HPDE6-E6E7 (cell line): ENCODE results near the gene NKAIN4.
"Not testable (repeated sequence)": the region's sequence is repeated elsewhere in the genome, so short reads cannot be mapped to it uniquely, and the experiment has no call there.

Experiments
- DNase-seq: peaks from one replicate; pipeline ENCODE4 v3.0.0; 2011; ENCODE audit warnings: missing footprints; ENCODE audit errors: extremely low spot score

NKAIN4 gene

GRCh38 chr20:63236116-63236837, 18.0 kb downstream of the NKAIN4 start:
- DNase-seq: no peak

- no peak for DNase-seq
Measured at GRCh38 chr20:63235399-63235983, 18.8 kb downstream of the NKAIN4 start, which contains the start of gene BIRC7. BIRC7 (plus strand) TSS chr20:63235905; CDS start chr20:63236097, 192 bp downstream.

- peak; percentile 81 for DNase-seq
Measured at GRCh38 chr20:63234693-63235398, 19.4 kb downstream of the NKAIN4 start.

GRCh38 chr20:63233924-63234323, 20.3 kb downstream of the NKAIN4 start:
- no peak for DNase-seq

- no peak for DNase-seq
Measured at GRCh38 chr20:63233061-63233344, 21.3 kb downstream of the NKAIN4 start.

- DNase-seq: no peak
Measured at GRCh38 chr20:63232235-63233060, 21.8 kb downstream of the NKAIN4 start.

GRCh38 chr20:63230800-63231268, 23.4 kb downstream of the NKAIN4 start:
- peak; percentile 69 for DNase-seq

- DNase-seq: no peak
Measured at GRCh38 chr20:63228806-63229205, 25.5 kb downstream of the NKAIN4 start.

- no peak for DNase-seq
Measured at GRCh38 chr20:63227260-63227659, 27.0 kb downstream of the NKAIN4 start.

- no peak for DNase-seq
Measured at GRCh38 chr20:63226042-63226943, 28.0 kb downstream of the NKAIN4 start.

- no peak for DNase-seq
Measured at GRCh38 chr20:63225082-63225454, 29.2 kb downstream of the NKAIN4 start.

- DNase-seq: peak; percentile 60
Measured at GRCh38 chr20:63224412-63225081, 29.7 kb downstream of the NKAIN4 start.

GRCh38 chr20:63223826-63224207, 30.4 kb downstream of the NKAIN4 start:
- no peak for DNase-seq

- no peak for DNase-seq
Measured at GRCh38 chr20:63223121-63223825, 31.0 kb downstream of the NKAIN4 start.

- DNase-seq: no peak
Measured at GRCh38 chr20:63222541-63222940, 31.7 kb downstream of the NKAIN4 start.

GRCh38 chr20:63221400-63222053, 32.7 kb downstream of the NKAIN4 start:
- DNase-seq: not testable (repeated sequence)

- no peak for DNase-seq
Measured at GRCh38 chr20:63220696-63221399, 33.4 kb downstream of the NKAIN4 start.

GRCh38 chr20:63219866-63220521, 34.3 kb downstream of the NKAIN4 start:
- no peak for DNase-seq
